OCI-M2 (cell line): ENCODE measurements around the gene CCDC18.
"Not testable (repeated sequence)": the region's sequence is repeated elsewhere in the genome, so short reads cannot be mapped to it uniquely, and the experiment has no call there.

ENCODE experiments used
- DNase-seq: peaks from one replicate; lab custom pipeline; 2025; ENCODE audit not compliant: unreplicated experiment; lab: John Stamatoyannopoulos, UW

The CCDC18 gene, protein sequence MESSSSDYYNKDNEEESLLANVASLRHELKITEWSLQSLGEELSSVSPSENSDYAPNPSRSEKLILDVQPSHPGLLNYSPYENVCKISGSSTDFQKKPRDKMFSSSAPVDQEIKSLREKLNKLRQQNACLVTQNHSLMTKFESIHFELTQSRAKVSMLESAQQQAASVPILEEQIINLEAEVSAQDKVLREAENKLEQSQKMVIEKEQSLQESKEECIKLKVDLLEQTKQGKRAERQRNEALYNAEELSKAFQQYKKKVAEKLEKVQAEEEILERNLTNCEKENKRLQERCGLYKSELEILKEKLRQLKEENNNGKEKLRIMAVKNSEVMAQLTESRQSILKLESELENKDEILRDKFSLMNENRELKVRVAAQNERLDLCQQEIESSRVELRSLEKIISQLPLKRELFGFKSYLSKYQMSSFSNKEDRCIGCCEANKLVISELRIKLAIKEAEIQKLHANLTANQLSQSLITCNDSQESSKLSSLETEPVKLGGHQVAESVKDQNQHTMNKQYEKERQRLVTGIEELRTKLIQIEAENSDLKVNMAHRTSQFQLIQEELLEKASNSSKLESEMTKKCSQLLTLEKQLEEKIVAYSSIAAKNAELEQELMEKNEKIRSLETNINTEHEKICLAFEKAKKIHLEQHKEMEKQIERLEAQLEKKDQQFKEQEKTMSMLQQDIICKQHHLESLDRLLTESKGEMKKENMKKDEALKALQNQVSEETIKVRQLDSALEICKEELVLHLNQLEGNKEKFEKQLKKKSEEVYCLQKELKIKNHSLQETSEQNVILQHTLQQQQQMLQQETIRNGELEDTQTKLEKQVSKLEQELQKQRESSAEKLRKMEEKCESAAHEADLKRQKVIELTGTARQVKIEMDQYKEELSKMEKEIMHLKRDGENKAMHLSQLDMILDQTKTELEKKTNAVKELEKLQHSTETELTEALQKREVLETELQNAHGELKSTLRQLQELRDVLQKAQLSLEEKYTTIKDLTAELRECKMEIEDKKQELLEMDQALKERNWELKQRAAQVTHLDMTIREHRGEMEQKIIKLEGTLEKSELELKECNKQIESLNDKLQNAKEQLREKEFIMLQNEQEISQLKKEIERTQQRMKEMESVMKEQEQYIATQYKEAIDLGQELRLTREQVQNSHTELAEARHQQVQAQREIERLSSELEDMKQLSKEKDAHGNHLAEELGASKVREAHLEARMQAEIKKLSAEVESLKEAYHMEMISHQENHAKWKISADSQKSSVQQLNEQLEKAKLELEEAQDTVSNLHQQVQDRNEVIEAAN (N-terminal part only)

DNA sequence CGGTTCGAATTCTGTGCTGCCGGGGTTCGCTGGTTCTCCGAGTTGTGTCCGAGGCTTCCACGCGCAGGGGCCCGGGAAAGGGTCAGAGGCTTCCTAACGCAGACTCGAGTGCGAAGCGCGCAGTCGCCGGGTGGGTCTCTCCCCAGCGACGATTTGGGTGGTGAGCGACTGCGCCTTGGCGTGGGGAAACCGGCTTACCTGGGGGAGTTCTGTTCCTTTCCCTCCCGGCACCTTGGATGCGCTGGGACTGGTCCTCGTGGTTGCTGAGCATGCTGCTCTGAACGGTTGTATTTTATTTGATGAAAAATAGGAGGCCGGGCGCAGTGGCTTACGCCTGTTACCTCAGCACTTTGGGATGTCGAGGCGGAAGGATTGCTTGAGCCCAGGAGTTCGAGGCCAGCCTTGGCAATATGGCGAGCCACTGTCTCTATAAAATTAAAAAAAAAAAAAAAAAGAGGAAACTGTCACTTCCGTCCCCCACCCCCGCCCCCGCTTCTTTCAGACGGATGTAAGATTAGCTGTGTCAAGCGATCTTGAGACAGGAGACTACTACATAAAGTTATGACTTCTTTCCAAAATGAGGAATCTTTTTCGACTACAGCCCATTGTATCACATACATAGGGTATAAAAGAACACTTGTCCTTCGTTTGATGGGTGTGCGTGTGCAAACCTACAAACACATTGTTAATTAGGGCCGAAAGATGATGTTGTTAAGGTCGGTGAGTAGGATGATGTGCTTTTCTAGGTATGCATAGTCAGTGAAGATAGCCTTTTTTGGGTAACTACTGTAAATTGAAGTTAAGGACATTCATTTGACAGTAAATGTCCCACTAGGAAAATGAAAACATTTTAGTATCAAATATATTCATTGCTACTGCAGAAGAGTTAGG, at the start of gene CCDC18:
Gene CCDC18 (plus strand): TSS at position 2 of the 891 bp plus-strand sequence. CDS start 2,638 bp downstream, outside the sequence.
- DNase-seq, result no peak

DNA sequence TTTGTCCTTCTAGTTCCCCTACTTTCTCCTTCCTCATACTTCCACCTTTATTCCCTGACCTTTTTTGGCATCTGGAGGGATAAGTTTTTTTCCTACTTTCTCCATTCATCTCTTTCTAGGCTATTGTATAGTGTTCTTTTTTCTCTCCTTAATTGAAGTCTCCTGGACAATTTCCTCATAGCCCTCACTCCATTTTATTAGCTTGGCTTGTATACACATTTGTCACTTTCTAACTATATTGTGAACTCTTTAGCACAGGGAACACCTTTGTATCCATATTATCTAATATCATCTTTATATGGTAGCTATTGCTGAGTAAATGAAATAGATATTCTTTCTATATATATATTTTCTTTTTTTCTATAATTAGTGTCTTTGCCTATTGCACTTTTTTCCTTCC, 47.9 kb upstream of the CCDC18 start:
- DNase-seq, result no peak

DNA sequence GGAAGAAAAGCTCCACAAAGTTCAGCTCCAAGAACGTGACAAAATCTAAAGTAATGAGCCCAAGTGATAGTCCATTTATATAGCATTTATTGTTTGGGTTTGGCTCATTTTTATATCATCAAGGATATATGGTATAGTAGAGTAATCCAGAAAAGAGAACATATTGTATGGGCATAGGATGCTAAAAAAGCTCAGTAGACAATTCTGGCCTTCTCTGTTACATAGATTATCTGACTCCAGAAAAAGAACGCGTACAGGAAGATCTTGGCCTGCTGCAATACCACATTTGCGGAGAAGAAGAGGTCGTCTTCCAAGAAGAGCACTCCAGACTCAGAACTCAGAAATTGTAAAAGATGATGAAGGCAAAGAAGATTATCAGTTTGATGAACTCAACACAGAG, 44.1 kb upstream of the CCDC18 start:
- no peak for DNase-seq

DNA sequence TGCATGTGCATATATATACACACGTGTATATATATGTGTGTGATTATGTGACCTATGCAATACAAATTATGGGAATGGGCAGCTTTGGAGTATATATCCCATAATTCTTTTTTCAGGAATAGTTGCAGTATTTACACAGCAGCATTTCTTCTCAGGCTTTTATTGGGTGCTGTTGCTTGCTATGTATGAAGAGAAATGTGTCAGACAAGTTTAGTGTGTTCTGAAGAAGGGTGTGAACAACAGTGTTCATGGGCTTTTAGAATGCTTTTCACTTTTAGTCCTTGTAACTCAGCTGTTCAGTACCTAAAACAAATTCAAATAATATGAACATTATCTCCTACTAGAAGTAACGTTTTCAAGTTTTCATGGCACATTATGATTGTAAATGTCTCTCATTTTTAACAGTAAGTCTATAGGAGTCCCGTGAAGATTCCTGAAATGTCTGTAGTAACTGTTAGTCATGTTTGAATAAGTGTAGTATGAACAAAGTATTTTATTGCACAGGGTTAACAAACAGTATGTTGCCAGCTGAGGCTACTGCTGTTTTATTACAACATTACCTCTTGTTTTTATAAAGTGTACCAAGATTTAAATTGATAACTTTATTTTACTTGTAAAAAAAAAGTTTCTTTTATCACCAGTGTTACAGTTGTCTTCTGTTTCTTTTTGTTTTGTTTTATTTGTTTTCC, 42.8 kb upstream of the CCDC18 start:
- DNase-seq, result no peak

DNA sequence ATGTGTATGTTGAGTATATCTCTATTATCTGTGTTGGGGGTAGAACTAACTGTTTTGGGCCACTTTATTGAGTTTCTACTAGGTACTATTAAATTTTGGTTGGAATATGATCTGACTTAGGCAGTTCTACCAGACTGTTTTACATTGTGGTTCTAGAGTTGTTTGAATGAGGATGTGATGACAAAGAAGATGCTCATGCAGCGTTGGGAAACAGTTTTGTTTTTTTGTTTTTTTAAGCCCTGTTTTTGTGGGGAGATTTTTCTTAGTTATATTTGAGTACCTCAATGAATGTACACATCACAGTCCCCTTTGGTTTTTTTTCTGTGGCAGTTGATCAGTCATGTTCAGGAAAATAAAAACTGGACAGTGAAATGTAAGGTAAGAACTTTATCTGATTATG, 40.4 kb upstream of the CCDC18 start:
- no peak for DNase-seq

DNA sequence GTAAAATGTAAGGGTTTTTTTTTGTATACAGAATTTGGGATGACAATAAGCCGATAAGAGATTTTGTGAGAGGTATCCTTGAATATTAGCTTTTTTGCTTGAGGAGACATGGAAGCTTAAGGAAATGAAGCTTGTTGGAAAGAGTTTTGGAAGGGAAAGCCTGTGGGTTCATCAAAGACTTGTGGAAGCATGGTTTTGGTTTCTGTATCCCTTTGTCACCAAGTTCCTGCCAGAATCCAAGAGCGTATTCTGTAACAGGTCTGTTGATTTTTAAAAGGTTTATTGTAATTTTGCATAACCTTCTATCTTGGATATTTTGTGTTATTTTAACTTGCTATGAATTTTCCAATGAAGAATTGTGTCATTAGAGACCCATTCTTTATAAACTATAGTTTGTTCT, 38.4 kb upstream of the CCDC18 start:
- DNase-seq, result no peak

DNA sequence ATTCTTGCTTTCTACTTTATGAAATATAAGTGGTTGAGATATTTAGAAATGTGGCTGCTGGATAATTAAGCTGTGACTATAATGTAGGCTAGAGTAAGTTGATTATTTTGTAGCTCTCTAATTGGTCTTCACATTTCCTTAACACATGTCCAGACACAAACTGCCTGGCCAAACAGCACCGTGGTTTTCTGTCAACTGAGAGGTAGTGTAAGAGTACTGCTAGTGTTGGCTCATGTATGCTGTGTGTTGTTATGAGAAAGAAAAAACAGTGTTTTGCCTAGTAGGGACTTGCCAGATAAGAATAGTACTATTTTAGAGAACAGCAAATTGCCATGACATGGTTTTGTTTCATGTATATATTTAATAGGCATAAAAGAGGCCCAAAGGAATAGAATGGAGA, 37.4 kb upstream of the CCDC18 start:
- no peak for DNase-seq

DNA sequence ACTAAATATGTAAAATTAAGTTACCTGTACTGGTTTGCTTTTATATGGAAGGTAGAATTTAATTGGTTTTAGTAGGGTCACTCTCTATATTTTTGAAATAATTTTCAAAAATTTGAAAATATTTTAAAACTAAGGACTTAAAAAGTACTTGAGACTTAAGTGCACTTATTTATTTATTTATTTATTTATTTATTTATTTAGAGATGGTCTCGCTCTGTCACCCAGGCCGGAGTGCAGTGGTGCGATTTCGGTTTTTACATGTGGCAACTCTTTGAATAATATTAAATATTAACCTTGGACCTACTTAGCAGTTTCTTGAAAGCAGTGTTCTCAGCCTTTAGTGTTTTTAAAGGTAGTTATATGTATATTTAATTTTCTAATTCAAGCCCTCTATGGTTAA, 36.8 kb upstream of the CCDC18 start:
- DNase-seq, result no peak

DNA sequence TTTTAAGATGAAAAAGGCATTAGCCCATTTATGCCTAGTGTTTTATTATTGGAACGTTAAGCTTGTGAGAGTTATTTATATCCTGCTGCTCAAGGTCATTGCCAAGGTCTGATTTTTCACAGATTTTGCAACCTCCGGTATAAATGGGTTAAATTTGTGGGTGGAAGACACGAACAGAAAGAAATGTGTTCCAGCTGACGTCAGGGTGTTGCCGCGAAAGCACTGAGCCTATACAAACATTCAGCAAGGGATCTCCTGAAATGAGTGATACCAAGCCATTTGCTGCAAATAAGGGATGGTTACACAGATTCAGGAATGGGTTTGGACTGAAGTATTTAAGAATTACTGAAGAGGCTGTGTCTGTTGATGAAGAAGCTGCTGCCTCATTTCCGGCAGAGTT, 32.5 kb upstream of the CCDC18 start:
- DNase-seq, result no peak

DNA sequence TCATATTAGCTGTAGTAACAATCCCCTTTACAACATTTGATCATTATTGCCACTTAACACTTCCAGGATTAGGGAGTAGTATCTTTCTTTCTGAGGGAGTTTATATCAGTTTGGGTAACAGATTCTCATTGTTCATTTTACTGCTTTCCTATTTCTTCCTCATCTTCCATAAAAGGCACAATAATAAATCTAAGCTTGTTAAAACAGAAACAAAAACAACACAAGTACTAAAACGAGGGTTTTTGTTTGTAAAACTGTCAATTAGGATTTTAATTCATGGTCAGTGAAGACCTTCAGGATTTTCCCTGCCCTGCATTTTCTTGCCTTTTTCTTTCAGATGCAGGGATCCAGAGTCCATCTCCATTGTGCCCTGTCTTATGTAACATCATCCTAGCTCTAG, 29.8 kb upstream of the CCDC18 start:
- no peak for DNase-seq

DNA sequence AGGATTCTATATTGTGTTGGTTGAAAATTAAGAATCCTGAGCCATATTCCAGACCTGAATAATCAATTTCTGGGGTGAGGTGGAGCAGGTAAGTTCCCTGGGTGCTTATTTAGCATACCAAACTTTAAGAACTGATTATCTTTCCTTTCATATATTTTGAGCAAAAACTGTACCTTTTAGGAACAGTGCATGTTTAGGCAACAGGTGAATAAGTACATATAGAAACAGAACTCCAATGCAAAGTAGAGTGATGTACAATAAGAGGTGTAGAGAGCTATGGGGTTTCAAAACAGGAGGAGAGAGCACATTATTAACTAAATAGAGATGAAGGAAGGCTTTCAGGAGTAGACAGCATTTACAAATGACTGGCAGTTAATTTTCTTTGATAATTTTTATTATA, 29.1 kb upstream of the CCDC18 start:
- no peak for DNase-seq

DNA sequence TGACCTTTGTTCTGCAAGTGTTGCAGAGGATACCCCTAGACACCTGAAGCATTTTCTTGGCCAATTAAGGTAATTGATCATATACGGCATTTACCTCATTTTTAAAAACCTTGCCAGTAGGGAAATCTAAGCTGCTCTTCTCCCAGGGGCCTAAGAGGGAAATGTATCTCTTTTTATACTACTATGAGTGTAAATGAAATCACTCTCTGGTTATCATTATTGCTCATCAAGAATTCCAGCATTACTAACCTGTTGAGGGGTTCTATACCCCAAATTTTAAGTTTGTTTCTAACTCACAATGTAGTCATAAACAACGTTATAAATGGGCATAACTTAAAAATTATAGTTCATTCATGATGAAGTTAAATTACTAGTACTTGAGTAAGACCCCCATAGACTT, 27.7 kb upstream of the CCDC18 start:
- DNase-seq, result no peak

DNA sequence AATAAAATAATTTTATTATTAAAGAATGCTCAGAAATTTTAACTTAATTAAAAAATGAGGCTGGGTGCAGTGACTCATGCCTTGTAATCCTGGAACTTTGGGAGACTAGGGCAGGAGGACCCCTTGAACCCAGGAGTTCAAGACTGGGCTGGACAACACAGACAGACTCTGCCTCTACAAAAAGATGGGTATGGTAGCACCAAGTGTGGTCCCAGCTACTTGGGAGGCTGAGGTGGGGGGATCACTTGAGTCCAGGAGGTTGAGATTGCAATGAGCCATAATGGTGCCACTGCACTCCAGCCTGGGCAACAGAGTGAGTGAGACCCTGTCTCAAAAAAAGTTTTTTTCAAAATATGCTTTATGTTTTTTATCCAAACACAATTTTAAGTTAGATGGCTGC, 25.6 kb upstream of the CCDC18 start:
- DNase-seq, result no peak

DNA sequence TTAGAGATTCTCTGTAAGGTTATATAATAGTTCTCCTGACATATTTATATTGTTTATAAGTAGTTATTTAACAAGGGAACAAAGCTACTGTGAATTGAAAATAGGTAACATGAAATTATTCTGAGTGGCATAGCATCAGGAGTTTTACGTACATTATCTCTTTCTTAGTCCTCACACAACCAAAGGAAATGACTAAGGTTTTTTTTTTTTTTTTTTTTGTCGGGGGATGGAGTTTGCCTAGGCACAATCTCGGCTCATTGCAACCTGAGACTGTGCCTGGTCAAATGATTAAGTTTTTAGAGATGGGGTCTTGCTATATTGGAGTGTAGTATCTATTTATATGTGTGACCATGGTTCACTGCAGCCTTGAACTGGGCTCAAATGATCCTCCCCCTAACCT, 25.2 kb upstream of the CCDC18 start:
- no peak for DNase-seq

DNA sequence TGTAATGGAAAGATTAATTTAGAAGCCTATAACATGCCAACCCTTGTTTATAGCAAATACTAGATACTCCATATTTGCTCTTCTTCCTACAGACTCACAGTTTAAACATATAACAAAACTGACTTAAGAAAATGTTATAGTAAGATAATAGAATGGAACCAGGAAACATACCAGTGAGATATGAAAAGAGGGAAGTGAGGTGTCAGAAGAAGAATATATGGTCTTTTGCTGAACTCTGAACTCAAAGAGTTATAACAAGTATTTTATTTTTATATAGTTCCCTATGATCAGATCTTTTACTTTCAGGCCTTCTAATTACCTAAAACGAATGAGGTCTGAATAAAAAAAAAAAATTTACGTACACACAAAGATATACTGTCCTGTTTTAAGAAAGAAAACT, 21.2 kb upstream of the CCDC18 start:
- DNase-seq, result no peak

DNA sequence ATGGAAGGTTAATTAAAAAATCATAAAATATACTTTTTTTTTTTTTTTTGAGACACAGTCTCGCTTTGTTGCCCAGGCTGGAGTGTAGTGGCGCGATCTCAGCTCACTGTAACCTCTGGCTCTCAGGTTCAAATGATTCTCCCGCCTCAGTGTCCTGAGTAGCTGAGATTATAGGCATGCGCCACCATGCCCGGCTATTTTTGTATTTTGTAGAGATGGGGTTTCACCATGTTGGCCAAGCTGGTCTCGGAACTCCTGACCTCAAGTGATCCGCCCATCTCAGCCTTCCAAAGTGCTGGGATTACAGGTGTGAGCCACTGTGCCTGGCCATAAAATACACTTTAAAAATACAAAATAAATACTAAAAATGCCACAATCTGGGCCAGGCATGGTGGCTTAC, 17.2 kb upstream of the CCDC18 start:
- not testable (repeated sequence) for DNase-seq

DNA sequence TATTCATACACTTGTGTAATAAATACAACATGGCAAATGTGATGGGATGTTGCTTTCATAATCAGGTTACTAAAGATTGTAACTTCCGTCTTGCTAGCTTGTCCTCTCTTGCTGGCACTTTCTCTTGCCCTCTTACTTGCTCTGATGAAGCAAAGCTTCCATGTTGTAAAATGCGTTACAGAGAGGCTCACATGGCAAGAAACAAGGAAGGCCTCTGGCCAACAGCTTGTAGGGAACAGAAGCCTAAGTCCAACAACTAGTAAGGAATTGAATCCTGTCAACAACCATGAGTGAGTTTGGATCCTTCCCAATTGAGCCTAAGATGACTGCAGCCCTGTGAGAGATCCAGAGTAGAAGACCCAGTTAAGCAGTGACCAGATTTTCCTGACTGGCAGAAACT, 15.7 kb upstream of the CCDC18 start:
- no peak for DNase-seq

DNA sequence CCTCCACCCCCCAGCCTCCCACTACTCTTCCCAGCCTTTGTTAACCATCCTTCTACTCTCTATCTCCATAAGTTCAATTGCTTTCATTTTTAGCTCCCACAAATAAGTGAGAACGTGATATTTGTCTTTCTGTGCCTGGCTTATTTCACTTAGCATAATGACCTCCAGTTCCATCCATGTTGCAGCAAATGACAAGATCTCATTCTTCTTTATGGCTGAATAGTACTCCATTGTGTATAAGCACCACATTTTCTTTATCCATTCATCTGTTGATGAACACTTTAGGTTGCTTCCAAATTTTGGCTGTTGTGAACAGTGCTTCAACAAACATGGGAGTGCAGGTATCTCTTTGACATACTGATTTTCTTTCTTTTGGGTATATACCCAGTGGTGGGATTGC, 14.6 kb upstream of the CCDC18 start:
- not testable (repeated sequence) for DNase-seq

DNA sequence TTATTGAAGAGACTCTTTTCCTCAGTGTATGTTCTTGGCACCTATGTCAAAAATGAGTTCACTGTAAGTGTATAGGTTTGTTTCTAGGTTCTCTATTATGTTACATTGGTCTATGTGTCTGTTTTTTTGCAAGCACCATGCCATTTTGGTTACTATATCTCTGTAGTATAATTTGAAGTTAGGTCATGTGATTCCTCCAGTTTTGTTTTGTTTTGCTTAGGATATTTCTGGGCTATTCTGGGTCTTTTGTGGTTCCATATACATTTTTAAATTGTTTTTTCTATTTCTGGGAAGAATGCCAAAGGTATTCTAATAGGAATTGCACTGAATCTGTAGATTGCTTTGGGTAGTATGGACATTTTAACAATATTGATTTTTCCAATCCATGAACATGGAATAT, 13.5 kb upstream of the CCDC18 start:
- no peak for DNase-seq

DNA sequence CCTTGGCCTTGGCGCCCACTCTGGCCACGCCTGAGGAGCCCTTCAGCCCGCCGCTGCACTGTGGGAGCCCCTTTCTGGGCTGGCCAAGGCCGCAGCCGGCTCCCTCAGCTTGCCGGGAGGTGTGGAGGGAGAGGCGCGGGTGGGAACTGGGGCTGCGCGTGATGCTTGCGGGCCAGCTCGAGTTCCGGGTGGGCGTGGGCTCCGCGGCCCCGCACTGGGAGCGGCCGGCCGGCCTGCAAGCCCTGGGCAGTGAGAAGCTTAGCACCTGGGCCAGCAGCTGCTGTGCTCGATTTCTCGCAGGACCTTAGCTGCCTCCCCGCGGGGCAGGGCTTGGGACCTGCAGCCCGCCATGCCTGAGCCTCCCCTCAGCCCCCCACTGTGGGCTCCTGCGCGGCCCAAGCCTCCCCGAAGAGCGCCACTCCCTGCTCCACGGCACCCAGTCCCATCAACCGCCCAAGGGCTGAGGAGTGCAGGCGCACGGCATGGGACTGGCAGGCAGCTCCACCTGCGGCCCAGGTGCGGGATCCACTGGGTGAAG, 10.3 kb upstream of the CCDC18 start:
- DNase-seq, result not testable (repeated sequence)
